GM19193 (cell line): ENCODE results near the gene ENTPD6.

ENCODE experiments used
- POLR2A ChIP-seq: IDR thresholded peaks from 4 replicates; pipeline ENCODE4 v1.6.1; 2011; ENCODE audit not compliant: insufficient read depth, insufficient read length; ENCODE audit errors: extremely low read depth

Gene ENTPD6

DNA sequence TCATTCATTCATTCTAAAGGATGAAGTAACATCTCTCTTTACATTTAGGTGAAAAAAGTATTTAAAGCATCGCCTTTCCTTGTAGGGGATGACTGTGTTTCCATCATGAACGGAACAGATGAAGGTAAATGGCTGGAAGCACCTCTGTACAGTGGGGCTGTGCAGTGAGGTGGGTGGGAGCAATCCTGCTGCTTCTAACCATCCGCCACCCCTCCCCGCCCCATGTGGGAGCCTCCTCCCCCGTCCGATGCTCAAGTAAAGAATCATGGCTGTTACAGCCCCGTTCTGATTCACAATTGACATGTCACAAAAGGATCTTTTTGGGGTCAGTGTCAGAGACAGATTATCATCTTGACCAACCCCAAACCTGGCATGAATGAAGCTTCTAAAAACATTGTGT lies 19.3 kb downstream of the ENTPD6 start:
- TF ChIP-seq POLR2A, result no peak

- TF ChIP-seq POLR2A, result no peak
Observed at GRCh38 chr20:25215521-25215920, 20.0 kb downstream of the ENTPD6 start.

DNA sequence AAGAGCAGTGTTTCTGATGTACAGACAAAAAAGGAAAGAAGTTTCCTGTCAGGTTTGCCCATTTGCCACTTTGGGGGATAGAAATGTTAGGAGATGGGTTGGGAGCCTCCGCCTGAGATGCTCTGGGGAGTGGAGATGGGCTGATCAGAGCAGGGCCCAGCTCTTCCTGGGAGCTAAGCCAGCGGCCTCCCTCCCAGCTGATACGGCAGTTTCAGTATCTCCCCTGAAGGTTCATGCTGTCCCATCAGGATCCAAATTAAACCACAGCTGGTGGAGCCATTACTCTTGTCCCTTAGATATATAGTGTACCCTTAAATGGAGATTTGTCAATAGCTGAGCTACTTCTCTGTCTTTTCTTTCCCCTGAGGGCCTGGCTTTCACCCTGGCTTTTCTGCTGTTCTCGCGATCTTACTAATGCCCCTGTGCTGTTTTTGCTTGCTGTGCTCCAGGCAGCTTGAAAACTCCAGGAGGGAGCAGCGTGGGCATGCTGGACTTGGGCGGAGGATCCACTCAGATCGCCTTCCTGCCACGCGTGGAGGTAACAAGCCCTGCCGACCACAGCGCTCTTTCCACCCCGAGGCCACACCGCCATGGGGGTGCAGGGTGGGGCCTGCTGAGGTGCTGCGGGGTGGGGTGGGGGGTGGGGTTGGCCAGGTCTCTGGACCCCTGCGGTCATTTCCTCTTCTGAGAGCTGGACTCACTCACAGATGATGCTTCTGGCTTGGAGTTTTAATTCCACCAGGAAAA lies 20.9 kb downstream of the ENTPD6 start:
- no peak for TF ChIP-seq POLR2A

GRCh38 chr20:25217161-25218108 lies 21.9 kb downstream of the ENTPD6 start:
- TF ChIP-seq POLR2A, result no peak

DNA sequence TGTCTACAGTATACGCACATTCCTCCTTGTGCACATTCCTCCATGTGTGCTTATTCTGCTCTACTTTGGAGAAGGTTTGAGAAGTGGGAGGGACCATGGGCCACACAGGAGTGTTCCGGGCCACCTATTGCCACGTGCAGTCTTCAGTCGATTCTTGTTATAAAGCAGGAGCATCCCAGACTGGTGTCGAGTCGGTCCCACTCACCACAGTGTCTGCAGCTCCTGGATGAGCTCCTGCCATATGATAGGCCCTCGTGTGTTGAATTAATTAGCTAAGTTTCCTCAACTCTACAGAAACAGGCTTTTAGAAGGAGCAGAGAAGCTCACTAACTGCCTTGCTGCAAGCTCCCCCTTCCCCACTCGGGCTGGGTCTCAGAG lies 22.6 kb downstream of the ENTPD6 start:
- no peak for TF ChIP-seq POLR2A

- TF ChIP-seq POLR2A, result no peak
Observed at GRCh38 chr20:25218492-25218891, 23.0 kb downstream of the ENTPD6 start.

GRCh38 chr20:25219365-25219764 lies 23.9 kb downstream of the ENTPD6 start:
- no peak for TF ChIP-seq POLR2A

DNA sequence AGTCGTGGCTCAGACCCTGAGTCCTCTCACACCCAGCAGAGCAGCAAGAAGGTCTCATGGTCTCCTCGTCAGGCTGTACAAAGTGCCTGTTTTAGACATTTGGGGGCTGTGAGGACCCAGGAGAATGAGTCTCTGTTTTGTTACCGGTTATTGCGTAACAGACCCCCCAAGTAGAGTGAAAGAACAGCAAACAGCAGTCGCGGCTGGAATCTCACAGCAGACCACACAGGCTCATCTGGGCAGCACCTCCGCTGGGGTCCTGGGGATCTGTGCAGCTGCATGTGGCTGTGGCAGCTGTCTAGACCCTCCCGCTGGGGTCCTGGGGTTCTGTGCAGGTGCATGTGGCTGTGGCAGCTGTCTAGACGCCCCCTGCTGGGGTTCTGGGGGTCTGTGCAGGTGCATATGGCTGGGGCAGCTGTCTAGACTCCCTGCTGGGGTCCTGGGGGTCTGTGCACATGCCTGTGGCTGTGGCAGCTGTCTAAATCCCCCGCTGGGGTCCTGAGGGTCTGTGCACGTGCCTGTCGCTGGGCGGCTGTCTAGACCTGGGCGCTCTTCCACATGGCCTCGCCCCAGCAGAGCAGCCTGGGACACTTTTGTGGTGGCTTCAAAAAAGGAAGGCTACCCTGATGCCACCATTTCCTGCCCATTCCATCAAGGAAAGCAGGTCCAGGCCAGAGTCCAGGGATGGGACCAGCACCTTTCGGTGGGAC lies 24.7 kb downstream of the ENTPD6 start:
- TF ChIP-seq POLR2A, result no peak

- TF ChIP-seq POLR2A, result no peak
Observed at GRCh38 chr20:25220810-25221591, 25.5 kb downstream of the ENTPD6 start.

GRCh38 chr20:25221592-25222460 lies 26.3 kb downstream of the ENTPD6 start:
- TF ChIP-seq POLR2A, result no peak

DNA sequence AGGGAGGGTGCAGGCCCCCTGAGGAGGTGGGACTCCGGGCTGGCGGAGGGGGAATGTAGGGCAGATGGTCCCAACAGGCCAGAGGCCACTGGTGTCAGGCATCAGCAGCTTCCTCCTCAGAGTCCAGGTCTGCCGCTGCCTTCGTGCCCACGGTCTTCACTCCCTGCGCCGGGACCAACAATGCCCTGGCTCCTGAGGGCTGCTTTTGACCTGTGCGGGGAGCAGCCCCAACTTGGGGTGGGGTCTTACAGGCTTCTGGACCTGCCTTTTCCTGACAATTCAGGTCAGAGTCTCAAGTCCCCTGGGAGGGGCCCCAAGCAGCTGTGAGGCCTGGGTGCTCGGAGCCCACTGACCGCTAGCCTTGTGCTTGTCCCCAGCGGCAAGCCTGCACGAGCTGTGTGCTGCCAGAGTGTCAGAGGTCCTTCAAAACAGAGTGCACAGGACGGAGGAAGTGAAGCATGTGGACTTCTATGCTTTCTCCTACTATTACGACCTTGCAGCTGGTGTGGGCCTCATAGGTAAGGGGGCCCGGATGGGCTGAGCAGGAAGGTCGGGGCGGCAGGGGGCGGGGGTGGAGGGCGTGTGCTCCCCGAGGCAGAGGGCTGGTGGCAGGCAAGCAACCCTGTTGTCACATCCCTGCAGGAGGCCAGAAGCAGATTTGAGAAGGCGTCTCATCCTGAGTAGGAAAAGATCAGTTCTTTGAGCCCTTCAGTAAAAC lies 27.1 kb downstream of the ENTPD6 start:
- no peak for TF ChIP-seq POLR2A

- no peak for TF ChIP-seq POLR2A
Observed at GRCh38 chr20:25223179-25223661, 27.7 kb downstream of the ENTPD6 start.
